Measurements from ENCODE around the gene SLC1A2.

The SLC1A2 gene

GRCh38 chr11:35293035-35293434 lies 126.3 kb downstream of the SLC1A2 start:
- H3K9me3 ChIP-seq = no peaks in the 10 kb centered on the region

DNA sequence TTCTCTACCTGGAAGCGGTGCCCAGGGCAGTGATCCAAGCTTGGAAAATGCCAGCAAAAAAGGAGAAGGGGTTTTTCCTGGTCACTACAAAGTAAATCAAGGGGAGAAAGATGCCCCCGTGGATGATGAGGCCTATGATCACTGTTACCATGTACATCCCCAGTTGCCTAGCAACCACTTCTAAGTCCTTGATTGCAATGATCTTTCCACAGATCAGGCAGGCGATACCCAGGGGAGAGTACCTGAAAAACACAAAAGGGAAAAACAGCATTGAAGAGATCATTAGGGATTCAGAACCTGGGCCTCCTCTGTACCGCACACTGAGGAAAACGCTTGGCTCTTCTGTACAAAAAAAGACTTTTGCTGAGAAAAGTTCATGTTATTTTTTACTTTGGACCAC lies 127.1 kb downstream of the SLC1A2 start:
- no peak overlapping the region for H3K4me2 ChIP-seq
- no peak for TF ChIP-seq Cebpa-rat (IDR thresholded peaks at IDR 0.05)
- no peaks in the 10 kb centered on the region for H4K20me1 ChIP-seq
- no peak overlapping the region for H3K4me3 ChIP-seq
- no peak overlapping the region for H3K9ac ChIP-seq
- no peaks in the 10 kb centered on the region for H3K36me3 ChIP-seq
- H3K9me3 ChIP-seq = no peaks in the 10 kb centered on the region
- no peak overlapping the region for H3K27ac ChIP-seq
- peaks cover 20% of the 10 kb centered on the region for H3K4me1 ChIP-seq
- H3K27me3 ChIP-seq = no peaks in the 10 kb centered on the region

More at GRCh38 chr11:35293035-35293434, 126.3 kb downstream of the SLC1A2 start:
- Histone ChIP-seq H3K4me1 (peaks cover 20% of the 10 kb centered on the region), H3K4me2 (no peak overlapping the region), H3K27me3 (no peaks in the 10 kb centered on the region), H3K36me3 (no peaks in the 10 kb centered on the region), H3K27ac (no peak overlapping the region), H3K4me3 (no peak overlapping the region), H3K9ac (no peak overlapping the region), H4K20me1 (no peaks in the 10 kb centered on the region)
- TF ChIP-seq Cebpa-rat (IDR thresholded peaks at IDR 0.05) = no peak

GRCh38 chr11:35290876-35291275 lies 128.5 kb downstream of the SLC1A2 start:
- Histone ChIP-seq H3K4me2 (no peak overlapping the region), H3K4me3 (no peak overlapping the region), H3K9me3 (no peaks in the 10 kb centered on the region), H4K20me1 (no peaks in the 10 kb centered on the region), H3K9ac (no peak overlapping the region), H3K27me3 (no peaks in the 10 kb centered on the region), H3K36me3 (no peaks in the 10 kb centered on the region), H3K4me1 (peaks cover 20% of the 10 kb centered on the region), H3K27ac (no peak overlapping the region)
- no peak for TF ChIP-seq Cebpa-rat (IDR thresholded peaks at IDR 0.05)

DNA sequence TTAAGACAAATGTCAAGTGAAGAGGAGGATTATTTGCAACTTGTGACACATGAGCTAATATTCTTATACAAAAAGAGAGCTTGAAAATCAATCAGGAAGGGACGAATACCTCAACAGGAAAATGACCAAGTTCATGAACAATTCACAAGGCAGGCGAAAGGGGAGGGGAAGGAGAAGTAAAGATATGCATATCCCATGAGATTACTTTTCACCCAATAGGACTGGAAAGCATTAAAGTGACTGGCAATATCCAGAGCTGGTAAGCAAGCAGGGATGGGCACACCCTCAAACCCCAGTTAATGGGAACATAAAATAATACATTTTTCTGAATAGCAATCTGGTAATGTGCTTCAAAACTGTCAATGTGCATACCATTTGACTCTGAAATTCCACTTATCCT lies 129.5 kb downstream of the SLC1A2 start:
- Histone ChIP-seq H3K27ac (no peak overlapping the region), H3K4me2 (peak overlapping the region; percentile 59), H4K20me1 (no peaks in the 10 kb centered on the region)

GRCh38 chr11:35288817-35289541 lies 130.4 kb downstream of the SLC1A2 start:
- Histone ChIP-seq H3K27ac (no peak overlapping the region), H3K4me2 (peak overlapping the region; percentile 59), H3K9ac (no peak overlapping the region)

More for the DNA sequence above, 129.5 kb downstream of the SLC1A2 start:
- Histone ChIP-seq H3K9me3 (no peaks in the 10 kb centered on the region), H3K4me3 (no peak overlapping the region), H3K9ac (no peak overlapping the region), H3K36me3 (no peaks in the 10 kb centered on the region), H3K27me3 (no peaks in the 10 kb centered on the region), H3K4me1 (peaks cover 20% of the 10 kb centered on the region)
- no peak for TF ChIP-seq Cebpa-rat (IDR thresholded peaks at IDR 0.05)

GRCh38 chr11:35288309-35288708 lies 131.0 kb downstream of the SLC1A2 start:
- H3K4me2 ChIP-seq = no peak overlapping the region
- H3K4me3 ChIP-seq = no peak overlapping the region
- H3K9me3 ChIP-seq = no peaks in the 10 kb centered on the region
- H3K9ac ChIP-seq = no peak overlapping the region
- no peak overlapping the region for H3K27ac ChIP-seq
- H4K20me1 ChIP-seq = no peaks in the 10 kb centered on the region
- no peak for TF ChIP-seq Cebpa-rat (IDR thresholded peaks at IDR 0.05)
- no peaks in the 10 kb centered on the region for H3K36me3 ChIP-seq
- peaks cover 20% of the 10 kb centered on the region for H3K4me1 ChIP-seq
- no peaks in the 10 kb centered on the region for H3K27me3 ChIP-seq

More at GRCh38 chr11:35288817-35289541, 130.4 kb downstream of the SLC1A2 start:
- H3K4me3 ChIP-seq = no peak overlapping the region
- H4K20me1 ChIP-seq = no peaks in the 10 kb centered on the region
- no peaks in the 10 kb centered on the region for H3K27me3 ChIP-seq
- H3K4me1 ChIP-seq = peaks cover 20% of the 10 kb centered on the region
- TF ChIP-seq Cebpa-rat (IDR thresholded peaks at IDR 0.05) = no peak
- no peaks in the 10 kb centered on the region for H3K36me3 ChIP-seq
- H3K9me3 ChIP-seq = no peaks in the 10 kb centered on the region

GRCh38 chr11:35287344-35287890 lies 131.9 kb downstream of the SLC1A2 start:
- H3K9ac ChIP-seq = no peak overlapping the region
- H3K36me3 ChIP-seq = no peaks in the 10 kb centered on the region
- H3K4me3 ChIP-seq = no peak overlapping the region
- no peaks in the 10 kb centered on the region for H3K9me3 ChIP-seq
- no peak overlapping the region for H3K27ac ChIP-seq
- H3K27me3 ChIP-seq = no peaks in the 10 kb centered on the region
- no peaks in the 10 kb centered on the region for H4K20me1 ChIP-seq
- H3K4me1 ChIP-seq = peaks cover 20% of the 10 kb centered on the region
- no peak for TF ChIP-seq Cebpa-rat (IDR thresholded peaks at IDR 0.05)
- H3K4me2 ChIP-seq = no peak overlapping the region

- Histone ChIP-seq H3K4me2 (no peak overlapping the region), H3K4me1 (peaks cover 21% of the 10 kb centered on the region), H3K36me3 (no peaks in the 10 kb centered on the region), H3K9ac (no peak overlapping the region), H3K27me3 (no peaks in the 10 kb centered on the region), H3K9me3 (no peaks in the 10 kb centered on the region), H3K27ac (no peak overlapping the region), H4K20me1 (no peaks in the 10 kb centered on the region), H3K4me3 (no peak overlapping the region)
- no peak for TF ChIP-seq Cebpa-rat (IDR thresholded peaks at IDR 0.05)
These were observed 133.2 kb downstream of the SLC1A2 start for GRCh38 chr11:35286126-35286525.

GRCh38 chr11:35285471-35285870 lies 133.9 kb downstream of the SLC1A2 start:
- H3K4me3 ChIP-seq = no peak overlapping the region

GRCh38 chr11:35282221-35282882 lies 137.0 kb downstream of the SLC1A2 start:
- no peak overlapping the region for H3K4me3 ChIP-seq
- H3K4me2 ChIP-seq = no peak overlapping the region

More at GRCh38 chr11:35285471-35285870, 133.9 kb downstream of the SLC1A2 start:
- TF ChIP-seq Cebpa-rat (IDR thresholded peaks at IDR 0.05) = no peak
- no peaks in the 10 kb centered on the region for H3K27me3 ChIP-seq
- no peaks in the 10 kb centered on the region for H3K9me3 ChIP-seq
- H3K36me3 ChIP-seq = no peaks in the 10 kb centered on the region
- H3K9ac ChIP-seq = no peak overlapping the region
- peaks cover 28% of the 10 kb centered on the region for H3K4me1 ChIP-seq
- no peak overlapping the region for H3K4me2 ChIP-seq
- H4K20me1 ChIP-seq = no peaks in the 10 kb centered on the region
- H3K27ac ChIP-seq = no peak overlapping the region

More at GRCh38 chr11:35282221-35282882, 137.0 kb downstream of the SLC1A2 start:
- Histone ChIP-seq H3K9ac (no peak overlapping the region), H3K9me3 (no peaks in the 10 kb centered on the region), H3K27ac (no peak overlapping the region), H3K27me3 (no peaks in the 10 kb centered on the region), H3K4me1 (0 out of 2 replicates have a peak, but pooled peaks cover 7% of the 10 kb centered on the region), H3K36me3 (no peaks in the 10 kb centered on the region), H4K20me1 (no peaks in the 10 kb centered on the region)
- no peak for TF ChIP-seq Cebpa-rat (IDR thresholded peaks at IDR 0.05)

Data from BLaER1 (cell line).